H1 (cell line): ENCODE measurements around the gene PAEP. TPM values are rescaled to one million over a fixed set of nuclear protein-coding genes. Genes with fewer than 3 reads are reported as not detected.

Experiments used
- CHD7 ChIP-seq: fragments of 300-600 bp; sonication (generic); IDR thresholded peaks from 2 replicates; pipeline ENCODE4 v1.7.1; 2012; ENCODE audit warnings: low read length, moderate library complexity, mild to moderate bottlenecking, inconsistent platforms; ENCODE audit not compliant: insufficient replicate concordance
- CTCF ChIP-seq, 3 experiments: IDR thresholded peaks; 1 replicate in 2 of 3; 2 replicates in 1 of 3; pipeline versions ENCODE4 v1.5.1 to v1.6.1; 2011; ENCODE audit warnings: low read length in 3 of 3, mild to moderate bottlenecking in 3 of 3, inconsistent platforms in 2 of 3, low read depth in 1 of 3, moderate library complexity in 1 of 3; ENCODE audit not compliant: insufficient read depth in 1 of 3; ENCODE audit errors: control extremely low read depth in 1 of 3
- EZH2 ChIP-seq: fragments of 200-600 bp; sonication (generic); IDR thresholded peaks from 2 replicates; pipeline ENCODE4 v1.7.1; 2012; ENCODE audit warnings: low read depth, mild to moderate bottlenecking, moderate library complexity, low read length, inconsistent platforms; ENCODE audit not compliant: severe bottlenecking
- FOSL1 ChIP-seq: IDR thresholded peaks from 2 replicates; pipeline ENCODE4 v1.6.1; 2011; ENCODE audit warnings: mild to moderate bottlenecking, low read depth, low read length, moderate library complexity; ENCODE audit not compliant: insufficient read depth
- JUN ChIP-seq: IDR thresholded peaks from 2 replicates; pipeline ENCODE4 v1.6.1; 2011; ENCODE audit warnings: low read depth, mild to moderate bottlenecking, improper control_type of control experiment, low read length
- MAFK ChIP-seq: IDR thresholded peaks from 2 replicates; pipeline ENCODE4 v1.6.1; 2012; ENCODE audit warnings: low read depth, mild to moderate bottlenecking, improper control_type of control experiment, low read length
- RBBP5 ChIP-seq: IDR thresholded peaks from 2 replicates; pipeline ENCODE4 v1.7.1; 2012; ENCODE audit warnings: low read depth, mild to moderate bottlenecking, inconsistent platforms, low read length, moderate library complexity, borderline replicate concordance
- SP1 ChIP-seq: IDR thresholded peaks from 2 replicates; pipeline ENCODE4 v1.6.1; 2011; ENCODE audit warnings: low read depth, low read length
- TBP ChIP-seq: IDR thresholded peaks from 2 replicates; pipeline ENCODE4 v1.6.1; 2011; ENCODE audit warnings: low read depth, low read length, improper control_type of control experiment
- TEAD4 ChIP-seq: IDR thresholded peaks from 2 replicates; pipeline ENCODE4 v1.6.1; 2012; ENCODE audit warnings: low read depth, low read length, inconsistent platforms, mixed read lengths
- polyA plus RNA-seq, 7 experiments: library from polyadenylated mRNA; depleted of rRNA in 3 of 7; stranded (reverse) in 5 of 7; unstranded in 2 of 7; fragments of >200 nt in 5 of 7; fragments of 200-250 nt in 2 of 7; gene quantifications; 1 replicate in 5 of 7; 2 replicates in 1 of 7; 4 replicates in 1 of 7; pipeline versions ENCODE4 v1.2.1 to v1.2.3, GENCODE V29; 2011 to 2013; ENCODE audit warnings: missing spikeins in 2 of 7, mixed read lengths in 2 of 7
- total RNA-seq: library from RNA; stranded (reverse); fragmentation: NEBNext Ultra II Directional; extraction: Animal tissue kit (Norgen Biotek cat#: 25700); gene quantifications from 2 replicates; pipeline ENCODE4 v1.2.1, GENCODE V29; 2021

PAEP gene
- total and polyA plus RNA-seq, 2 of the 8 experiments (the other 6 are each of a cell fraction or from before 2014, with no cell fraction given) = not detected

GRCh38 chr9:135596211-135596610 lies 34.7 kb downstream of the PAEP start (continued):
- no peak for TF ChIP-seq CHD7
- TF ChIP-seq MAFK = no peak
- TF ChIP-seq RBBP5 = no peak
- TF ChIP-seq EZH2 = no peak
- TF ChIP-seq SP1 = no peak
- TF ChIP-seq TBP = no peak
- no peak for TF ChIP-seq CTCF (IDR thresholded peaks at IDR 0.05; ENCODE audit: control extremely low read depth in 1 of 3, insufficient read depth in 1 of 3, low read depth in 1 of 3, low read length in 3 of 3)
- no peak for TF ChIP-seq JUN
- no peak for TF ChIP-seq FOSL1
- TF ChIP-seq TEAD4 = no peak
